ENCODE results near the gene SULT1C2. TPM values are rescaled to one million over a fixed set of nuclear protein-coding genes. Genes with fewer than 3 reads are reported as not detected.

The SULT1C2 gene
- total and polyA plus RNA-seq, 2 of the 13 experiments (the other 11 are each of a cell fraction or from before 2014, with no cell fraction given) = 4.0 to 6.2 TPM

DNA sequence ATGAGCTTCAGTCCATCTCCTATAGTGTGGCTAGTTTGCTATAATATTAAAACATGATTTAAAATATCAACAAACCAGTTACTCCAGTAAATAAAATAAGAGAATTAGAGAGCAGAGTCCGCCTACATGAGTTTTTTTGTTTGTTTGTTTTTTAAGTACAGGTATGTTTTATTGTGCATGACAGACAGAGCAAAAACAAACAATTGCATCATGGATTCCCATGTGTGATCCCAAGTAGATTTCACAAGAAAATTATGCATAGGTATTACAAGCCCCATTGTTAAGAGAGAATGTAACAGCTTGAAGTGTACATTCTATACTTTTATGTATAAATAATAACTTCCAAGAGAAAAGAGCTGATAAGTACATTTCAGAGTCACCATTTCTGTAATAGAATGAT lies 27.9 kb upstream of the SULT1C2 start:
- no peaks in the 10 kb centered on the region for H3K36me3 ChIP-seq (replicated peaks in 1 of 2; ENCODE audit: control insufficient read depth in 1 of 2, insufficient read depth in 2 of 2, low read length in 2 of 2)
- no TSS peak for BruUV-seq (replicated peaks)
- CTCF ChIA-PET (ENCODE audit: low intra/inter-chr PET ratio, low total read pairs) = no interaction called here
- H3K27me3 ChIP-seq (ENCODE audit: control insufficient read depth in 1 of 2, insufficient read depth in 2 of 2, low read length in 2 of 2) = no peaks in the 10 kb centered on the region
- FAIRE-seq (no peak), DNase-seq (ENCODE audit: low spot score) (no peak), ATAC-seq (no peak)
- no peak overlapping the region for H3K9ac ChIP-seq (ENCODE audit: insufficient read depth, low read depth, low read length)
- intact Hi-C loops (cut with micrococcal nuclease; ENCODE audit: unreplicated experiment) = no loop called here
- in situ Hi-C loops (cut with HindIII; ENCODE audit: extremely low pct_ligation_motif_present, low pct_unique_long_range_greater_than_20kb) = no loop called here
- H3K4me2 ChIP-seq (ENCODE audit: low read depth, low read length) = no peak overlapping the region
- WGBS (ENCODE audit: low lambda C conversion rate) = 6% methylated on average over 1 of the region's 1 CpG
- H3K79me2 ChIP-seq (ENCODE audit: insufficient read depth, low read length) = no peaks in the 10 kb centered on the region
- no peak overlapping the region for H3K4me3 ChIP-seq (replicated peaks in 1 of 3; ENCODE audit: insufficient read depth in 1 of 3, low read depth in 2 of 3, low read length in 3 of 3)
- no peak overlapping the region for H3K27ac ChIP-seq (ENCODE audit: extremely low read length, insufficient read depth, low read length)
- TF ChIP-seq CEBPB (IDR thresholded peaks at IDR 0.05; ENCODE audit: borderline replicate concordance, low read depth, low read length) (peak; percentile 54; the same call in 1 of the 2 replicates), SUZ12 (IDR thresholded peaks at IDR 0.05; ENCODE audit: low read depth, low read length) (no peak), ZSCAN22 (CRISPR knock-in tag; IDR thresholded peaks at IDR 0.05) (no peak), NR3C1 (CRISPR knock-in tag; IDR thresholded peaks at IDR 0.05) (no peak)
- TF ChIP-seq, protein P1, sequence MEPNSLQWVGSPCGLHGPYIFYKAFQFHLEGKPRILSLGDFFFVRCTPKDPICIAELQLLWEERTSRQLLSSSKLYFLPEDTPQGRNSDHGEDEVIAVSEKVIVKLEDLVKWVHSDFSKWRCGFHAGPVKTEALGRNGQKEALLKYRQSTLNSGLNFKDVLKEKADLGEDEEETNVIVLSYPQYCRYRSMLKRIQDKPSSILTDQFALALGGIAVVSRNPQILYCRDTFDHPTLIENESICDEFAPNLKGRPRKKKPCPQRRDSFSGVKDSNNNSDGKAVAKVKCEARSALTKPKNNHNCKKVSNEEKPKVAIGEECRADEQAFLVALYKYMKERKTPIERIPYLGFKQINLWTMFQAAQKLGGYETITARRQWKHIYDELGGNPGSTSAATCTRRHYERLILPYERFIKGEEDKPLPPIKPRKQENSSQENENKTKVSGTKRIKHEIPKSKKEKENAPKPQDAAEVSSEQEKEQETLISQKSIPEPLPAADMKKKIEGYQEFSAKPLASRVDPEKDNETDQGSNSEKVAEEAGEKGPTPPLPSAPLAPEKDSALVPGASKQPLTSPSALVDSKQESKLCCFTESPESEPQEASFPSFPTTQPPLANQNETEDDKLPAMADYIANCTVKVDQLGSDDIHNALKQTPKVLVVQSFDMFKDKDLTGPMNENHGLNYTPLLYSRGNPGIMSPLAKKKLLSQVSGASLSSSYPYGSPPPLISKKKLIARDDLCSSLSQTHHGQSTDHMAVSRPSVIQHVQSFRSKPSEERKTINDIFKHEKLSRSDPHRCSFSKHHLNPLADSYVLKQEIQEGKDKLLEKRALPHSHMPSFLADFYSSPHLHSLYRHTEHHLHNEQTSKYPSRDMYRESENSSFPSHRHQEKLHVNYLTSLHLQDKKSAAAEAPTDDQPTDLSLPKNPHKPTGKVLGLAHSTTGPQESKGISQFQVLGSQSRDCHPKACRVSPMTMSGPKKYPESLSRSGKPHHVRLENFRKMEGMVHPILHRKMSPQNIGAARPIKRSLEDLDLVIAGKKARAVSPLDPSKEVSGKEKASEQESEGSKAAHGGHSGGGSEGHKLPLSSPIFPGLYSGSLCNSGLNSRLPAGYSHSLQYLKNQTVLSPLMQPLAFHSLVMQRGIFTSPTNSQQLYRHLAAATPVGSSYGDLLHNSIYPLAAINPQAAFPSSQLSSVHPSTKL (CRISPR knock-in tag; IDR thresholded peaks at IDR 0.05) = no peak
- TF ChIP-seq, protein P2, sequence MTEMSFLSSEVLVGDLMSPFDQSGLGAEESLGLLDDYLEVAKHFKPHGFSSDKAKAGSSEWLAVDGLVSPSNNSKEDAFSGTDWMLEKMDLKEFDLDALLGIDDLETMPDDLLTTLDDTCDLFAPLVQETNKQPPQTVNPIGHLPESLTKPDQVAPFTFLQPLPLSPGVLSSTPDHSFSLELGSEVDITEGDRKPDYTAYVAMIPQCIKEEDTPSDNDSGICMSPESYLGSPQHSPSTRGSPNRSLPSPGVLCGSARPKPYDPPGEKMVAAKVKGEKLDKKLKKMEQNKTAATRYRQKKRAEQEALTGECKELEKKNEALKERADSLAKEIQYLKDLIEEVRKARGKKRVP (CRISPR knock-in tag; IDR thresholded peaks at IDR 0.05) = 0 out of 4 replicates have a peak, but pooled peaks of 1 of the 2 experiments have one; percentile 13
- TF ChIP-seq, protein P3, sequence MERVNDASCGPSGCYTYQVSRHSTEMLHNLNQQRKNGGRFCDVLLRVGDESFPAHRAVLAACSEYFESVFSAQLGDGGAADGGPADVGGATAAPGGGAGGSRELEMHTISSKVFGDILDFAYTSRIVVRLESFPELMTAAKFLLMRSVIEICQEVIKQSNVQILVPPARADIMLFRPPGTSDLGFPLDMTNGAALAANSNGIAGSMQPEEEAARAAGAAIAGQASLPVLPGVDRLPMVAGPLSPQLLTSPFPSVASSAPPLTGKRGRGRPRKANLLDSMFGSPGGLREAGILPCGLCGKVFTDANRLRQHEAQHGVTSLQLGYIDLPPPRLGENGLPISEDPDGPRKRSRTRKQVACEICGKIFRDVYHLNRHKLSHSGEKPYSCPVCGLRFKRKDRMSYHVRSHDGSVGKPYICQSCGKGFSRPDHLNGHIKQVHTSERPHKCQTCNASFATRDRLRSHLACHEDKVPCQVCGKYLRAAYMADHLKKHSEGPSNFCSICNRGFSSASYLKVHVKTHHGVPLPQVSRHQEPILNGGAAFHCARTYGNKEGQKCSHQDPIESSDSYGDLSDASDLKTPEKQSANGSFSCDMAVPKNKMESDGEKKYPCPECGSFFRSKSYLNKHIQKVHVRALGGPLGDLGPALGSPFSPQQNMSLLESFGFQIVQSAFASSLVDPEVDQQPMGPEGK (CRISPR knock-in tag; IDR thresholded peaks at IDR 0.05) = no peak
- no peak overlapping the region for H2AFZ ChIP-seq (ENCODE audit: low read length)
- no peaks in the 10 kb centered on the region for H4K20me1 ChIP-seq (ENCODE audit: insufficient read depth, low read length)
- no peaks in the 10 kb centered on the region for H3K9me3 ChIP-seq (ENCODE audit: low read length)
- peaks cover 16% of the 10 kb centered on the region for H3K4me1 ChIP-seq (ENCODE audit: insufficient read depth, low read length)
- POLR2A ChIA-PET = no interaction called here
